Ovary (tissue), 3 donors: ENCODE results near the gene TAF3.

Experiments
- EP300 ChIP-seq: sonication (generic); formaldehyde crosslinking; IDR thresholded peaks from one replicate; pipeline ENCODE4 v1.6.1; 2017; ENCODE audit warnings: antibody characterized with exemption
- TF ChIP-seq, protein P1 (sequence below), 3 donors: fragments of 450-650 bp in 2 of 3; fragments of 200-600 bp in 1 of 3; IDR thresholded peaks; one replicate each; pipeline versions ENCODE4 v1.5.1 to v1.8.0; 2016 to 2022; ENCODE audit warnings: antibody characterized with exemption in 3 of 3, mild to moderate bottlenecking in 1 of 3
- donor health status: DM: no; HTN: no; CAD: no.

GRCh38 chr10:7955446-7955845, 137.1 kb downstream of the TAF3 start:
- no peak for TF ChIP-seq EP300
- TF ChIP-seq, protein P1, sequence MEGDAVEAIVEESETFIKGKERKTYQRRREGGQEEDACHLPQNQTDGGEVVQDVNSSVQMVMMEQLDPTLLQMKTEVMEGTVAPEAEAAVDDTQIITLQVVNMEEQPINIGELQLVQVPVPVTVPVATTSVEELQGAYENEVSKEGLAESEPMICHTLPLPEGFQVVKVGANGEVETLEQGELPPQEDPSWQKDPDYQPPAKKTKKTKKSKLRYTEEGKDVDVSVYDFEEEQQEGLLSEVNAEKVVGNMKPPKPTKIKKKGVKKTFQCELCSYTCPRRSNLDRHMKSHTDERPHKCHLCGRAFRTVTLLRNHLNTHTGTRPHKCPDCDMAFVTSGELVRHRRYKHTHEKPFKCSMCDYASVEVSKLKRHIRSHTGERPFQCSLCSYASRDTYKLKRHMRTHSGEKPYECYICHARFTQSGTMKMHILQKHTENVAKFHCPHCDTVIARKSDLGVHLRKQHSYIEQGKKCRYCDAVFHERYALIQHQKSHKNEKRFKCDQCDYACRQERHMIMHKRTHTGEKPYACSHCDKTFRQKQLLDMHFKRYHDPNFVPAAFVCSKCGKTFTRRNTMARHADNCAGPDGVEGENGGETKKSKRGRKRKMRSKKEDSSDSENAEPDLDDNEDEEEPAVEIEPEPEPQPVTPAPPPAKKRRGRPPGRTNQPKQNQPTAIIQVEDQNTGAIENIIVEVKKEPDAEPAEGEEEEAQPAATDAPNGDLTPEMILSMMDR (IDR thresholded peaks at IDR 0.05): no peak
